Cardiac fibroblast (primary cell): ENCODE data around the gene DCTN5.
"Not testable (repeated sequence)": the region's sequence is repeated elsewhere in the genome, so short reads cannot be mapped to it uniquely, and the experiment has no call there.

Source experiments
- DNase-seq, 2 donors: peaks; one replicate each; pipeline versions ENCODE4 v3.0.0 to v3.0.0-alpha.2; 2010; ENCODE audit warnings: low read depth in 2 of 2
- H3K4me3 ChIP-seq, 2 donors: replicated peaks in 1 of 2; 1 replicate in 1 of 2; 2 replicates in 1 of 2; pipeline ENCODE4 v1.5.1; 2011; ENCODE audit warnings: low read depth in 2 of 2, low read length in 2 of 2, mild to moderate bottlenecking in 2 of 2, moderate library complexity in 1 of 2
- TF ChIP-seq, protein P1 (sequence below): IDR thresholded peaks from one replicate; pipeline ENCODE4 v1.5.1; 2011; ENCODE audit warnings: low read depth, mild to moderate bottlenecking, low read length, inconsistent platforms

DCTN5 gene

DNA sequence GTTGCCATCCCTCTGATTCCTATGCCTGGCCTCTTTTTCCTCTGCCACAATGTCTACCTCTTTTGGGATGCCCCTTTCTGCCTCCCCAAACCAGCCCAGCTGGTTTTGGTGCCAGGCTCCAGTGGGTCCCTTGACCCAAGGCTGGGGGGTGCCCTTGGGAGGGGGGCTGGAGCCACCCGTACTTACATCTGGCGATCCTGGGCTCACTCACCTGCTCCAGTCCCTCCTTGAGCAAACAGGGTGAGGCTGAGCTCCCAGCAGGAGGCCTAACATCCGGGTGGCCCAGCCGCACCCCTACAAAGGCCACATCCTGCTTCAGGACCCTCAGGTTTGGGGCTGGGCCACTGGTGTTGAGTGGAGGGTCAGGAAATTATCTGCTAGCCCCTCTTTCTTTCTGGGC lies 70.5 kb downstream of the DCTN5 start:
- H3K4me3 ChIP-seq: no peak overlapping the region
- TF ChIP-seq, protein P1, sequence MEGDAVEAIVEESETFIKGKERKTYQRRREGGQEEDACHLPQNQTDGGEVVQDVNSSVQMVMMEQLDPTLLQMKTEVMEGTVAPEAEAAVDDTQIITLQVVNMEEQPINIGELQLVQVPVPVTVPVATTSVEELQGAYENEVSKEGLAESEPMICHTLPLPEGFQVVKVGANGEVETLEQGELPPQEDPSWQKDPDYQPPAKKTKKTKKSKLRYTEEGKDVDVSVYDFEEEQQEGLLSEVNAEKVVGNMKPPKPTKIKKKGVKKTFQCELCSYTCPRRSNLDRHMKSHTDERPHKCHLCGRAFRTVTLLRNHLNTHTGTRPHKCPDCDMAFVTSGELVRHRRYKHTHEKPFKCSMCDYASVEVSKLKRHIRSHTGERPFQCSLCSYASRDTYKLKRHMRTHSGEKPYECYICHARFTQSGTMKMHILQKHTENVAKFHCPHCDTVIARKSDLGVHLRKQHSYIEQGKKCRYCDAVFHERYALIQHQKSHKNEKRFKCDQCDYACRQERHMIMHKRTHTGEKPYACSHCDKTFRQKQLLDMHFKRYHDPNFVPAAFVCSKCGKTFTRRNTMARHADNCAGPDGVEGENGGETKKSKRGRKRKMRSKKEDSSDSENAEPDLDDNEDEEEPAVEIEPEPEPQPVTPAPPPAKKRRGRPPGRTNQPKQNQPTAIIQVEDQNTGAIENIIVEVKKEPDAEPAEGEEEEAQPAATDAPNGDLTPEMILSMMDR: no peak
- DNase-seq: no peak

DNA sequence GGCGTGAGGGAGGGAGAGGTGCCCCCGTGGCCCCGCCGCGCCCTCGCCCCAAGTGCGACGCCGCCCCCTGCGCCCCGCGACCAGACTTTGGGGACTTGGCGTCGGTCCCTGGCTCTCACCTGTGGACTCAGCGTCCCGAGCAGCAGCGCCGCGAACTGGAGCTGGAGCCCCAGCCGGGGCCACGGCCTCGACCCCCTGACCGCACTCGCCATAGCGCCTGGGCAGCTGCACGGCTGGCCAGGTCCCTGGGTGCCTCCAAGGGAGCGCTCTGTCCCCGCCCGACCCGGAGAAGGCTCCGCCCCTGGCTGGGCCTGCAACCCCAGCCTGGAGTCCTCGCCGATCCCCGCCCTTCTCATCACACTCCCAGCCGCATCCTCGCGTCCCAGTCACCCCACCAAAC lies 71.7 kb downstream of the DCTN5 start, which contains the start of gene ERN2:
Gene ERN2 (minus strand): TSS at position 247 of the 400 bp plus-strand sequence. CDS start 35 bp downstream, at position 212.
- H3K4me3 ChIP-seq: no peak within 1 kb of the TSS
- no peak for DNase-seq
- TF ChIP-seq, protein P1: no peak

DNA sequence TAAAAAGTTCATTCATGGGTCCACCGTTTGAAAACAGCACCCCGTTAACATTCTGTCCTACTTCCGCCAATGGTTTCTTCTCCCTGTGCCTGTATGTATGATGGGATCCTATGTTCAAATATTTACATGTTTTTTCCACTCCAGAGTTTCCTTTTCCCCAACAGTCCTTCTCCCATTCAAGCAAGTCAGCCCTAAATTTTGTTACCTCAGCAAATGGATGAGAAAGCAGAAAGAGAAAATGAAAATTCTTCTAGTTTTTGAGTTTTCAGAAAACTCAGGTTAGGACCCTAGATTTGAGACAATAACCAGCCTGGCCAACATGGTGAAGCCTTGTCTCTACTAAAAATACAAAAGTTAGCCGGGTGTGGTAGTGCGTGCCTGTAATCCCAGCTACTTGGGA lies 75.2 kb downstream of the DCTN5 start:
- no peak overlapping the region for H3K4me3 ChIP-seq
- TF ChIP-seq, protein P1: no peak
- DNase-seq: no peak

DNA sequence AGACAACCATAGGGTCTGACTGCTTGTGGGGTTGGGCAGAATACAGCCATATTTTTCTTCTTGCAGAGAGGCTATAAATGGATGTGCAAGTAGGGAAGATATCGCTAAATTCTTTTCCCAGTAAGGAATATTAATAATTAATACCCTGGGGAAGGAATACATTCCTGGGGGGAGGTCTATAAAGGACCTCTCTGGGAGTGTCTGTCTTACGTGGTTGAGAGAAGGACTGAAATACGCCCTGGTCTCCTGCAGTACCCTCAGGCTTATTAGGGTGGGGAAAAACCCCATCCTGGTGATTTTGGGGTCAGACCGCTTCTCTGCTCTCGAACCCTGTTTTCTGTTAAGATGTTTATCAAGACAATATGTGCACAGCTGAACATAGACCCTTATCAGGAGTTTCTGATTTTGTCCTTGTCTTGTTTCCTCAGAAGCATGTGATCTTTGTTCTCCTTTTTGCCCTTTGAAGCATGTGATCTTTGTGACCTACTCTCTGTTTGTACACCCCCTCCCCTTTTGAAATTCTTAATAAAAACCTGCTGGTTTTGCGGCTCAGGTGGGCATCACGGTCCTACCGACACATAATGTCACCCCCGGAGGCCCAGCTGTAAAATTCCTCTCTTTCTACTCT lies 81.5 kb downstream of the DCTN5 start:
- DNase-seq: not testable (repeated sequence)

DNA sequence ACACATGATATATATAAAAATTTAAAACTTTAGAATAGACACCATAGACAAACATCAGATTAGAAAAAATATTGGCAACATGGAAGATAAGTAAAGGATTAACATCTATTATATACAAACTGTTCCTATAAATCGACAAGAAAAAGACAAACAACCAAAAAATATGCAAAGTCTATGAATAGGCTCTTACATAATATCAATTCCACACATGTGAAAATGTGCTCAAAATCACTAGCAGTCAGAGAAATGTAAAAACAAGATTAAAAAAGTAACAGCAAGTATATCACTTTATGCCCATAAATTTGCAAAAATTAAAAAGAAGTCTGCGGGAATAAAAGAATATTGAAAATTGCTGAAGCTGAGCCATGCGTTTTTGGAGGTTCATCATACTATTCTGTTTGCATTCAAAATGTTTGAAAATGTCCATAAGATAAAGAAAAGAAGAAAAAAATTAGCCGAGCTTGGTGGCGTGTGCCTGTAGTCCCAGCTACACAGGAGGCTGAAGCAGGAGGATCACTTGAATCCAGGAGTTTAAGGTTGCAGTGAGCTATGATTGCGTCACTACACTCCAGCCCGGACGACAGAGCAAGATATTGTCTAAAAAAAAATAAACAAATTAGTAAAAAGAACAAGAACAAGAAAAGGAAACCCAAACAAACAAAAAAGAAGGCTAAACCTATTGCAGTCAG lies 83.0 kb downstream of the DCTN5 start:
- H3K4me3 ChIP-seq: no peak overlapping the region
- TF ChIP-seq, protein P1: no peak
- no peak for DNase-seq

More for the DNA sequence above, 81.5 kb downstream of the DCTN5 start:
- not testable (repeated sequence) for H3K4me3 ChIP-seq

DNA sequence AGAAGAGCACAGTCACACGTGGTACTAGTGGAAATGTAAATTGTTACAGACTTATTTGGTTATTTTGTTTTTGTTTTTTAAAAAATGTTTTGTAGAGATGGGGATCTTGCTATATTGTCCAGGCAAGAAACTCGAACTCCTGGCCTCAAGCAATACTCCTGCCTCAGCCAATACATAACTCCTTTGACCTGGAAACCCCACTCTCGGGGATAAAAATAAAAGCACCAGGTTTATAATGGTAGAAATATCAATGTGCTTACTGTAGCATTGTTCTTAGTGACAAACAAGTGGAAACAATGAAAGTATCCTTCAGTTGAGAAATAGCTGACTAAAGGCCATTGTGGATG lies 83.5 kb downstream of the DCTN5 start:
- no peak for DNase-seq
- TF ChIP-seq, protein P1: no peak
- no peak overlapping the region for H3K4me3 ChIP-seq

DNA sequence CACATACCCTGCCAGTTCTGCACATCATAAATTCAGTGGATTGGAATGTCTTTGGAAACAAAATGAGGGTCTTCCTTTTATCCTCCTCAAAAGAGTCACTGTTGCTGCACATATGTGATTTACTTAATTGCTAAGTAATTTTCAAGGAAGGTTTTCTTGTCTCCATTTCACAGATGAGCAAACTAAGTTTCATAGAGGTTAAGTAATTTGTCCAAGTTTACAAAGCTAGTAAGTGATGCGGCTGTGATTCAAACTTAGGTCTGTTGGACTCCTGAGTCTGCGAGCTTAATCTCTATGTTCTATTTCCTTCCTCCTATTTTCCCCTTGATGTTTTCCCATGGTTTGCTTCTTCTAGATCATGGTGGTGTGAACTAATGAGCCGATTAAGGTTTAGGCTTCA lies 85.4 kb downstream of the DCTN5 start:
- no peak overlapping the region for H3K4me3 ChIP-seq
- TF ChIP-seq, protein P1: no peak
- DNase-seq: no peak
